ENCODE results near the gene C5orf46.

- TF ChIP-seq GATA3 (IDR thresholded peaks at IDR 0.05; ENCODE audit: low read depth, low read length) (no peak), GATA2 (IDR thresholded peaks at IDR 0.05; ENCODE audit: low read depth, low read length) (no peak)
Observed at GRCh38 chr5:147918899-147919298, 12.6 kb upstream of the C5orf46 start.
